CD1c-positive myeloid dendritic cell (primary cell): ENCODE measurements around the gene CD99L2.
A peak's percentile ranks its signal among the peaks of the same experiment; 100 is the strongest.
"Not testable (repeated sequence)": the region's sequence is repeated elsewhere in the genome, so short reads cannot be mapped to it uniquely, and the experiment has no call there.

ENCODE experiments used
- DNase-seq: peaks from one replicate; pipeline ENCODE4 v3.0.0-alpha.2; 2016; ENCODE audit errors: extremely low spot score

CD99L2 gene

GRCh38 chrX:150896632-150897031, 1.8 kb downstream of the CD99L2 start:
- DNase-seq: no peak

- DNase-seq: no peak
These were observed 4.5 kb downstream of the CD99L2 start for GRCh38 chrX:150893936-150894335.

DNA sequence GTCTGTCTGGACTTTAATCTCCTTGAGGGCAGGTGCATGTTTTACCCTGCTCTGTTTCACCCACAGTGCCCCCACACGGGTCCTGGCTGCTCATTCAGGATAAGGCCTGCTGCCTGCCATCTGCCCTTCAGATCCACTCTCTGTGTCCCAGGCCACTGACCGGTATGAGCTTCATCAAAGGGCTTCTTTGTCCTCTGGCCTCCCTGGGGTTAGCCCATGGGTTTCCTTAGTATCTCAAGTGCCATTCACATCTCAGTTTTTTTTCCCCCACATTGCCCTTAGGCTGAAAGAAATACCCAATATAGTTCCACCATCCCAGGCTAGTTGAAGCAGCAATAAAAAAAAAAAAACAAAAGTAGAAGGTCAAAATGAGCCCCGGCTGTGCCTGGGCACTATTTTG, 9.3 kb downstream of the CD99L2 start:
- DNase-seq: no peak

DNA sequence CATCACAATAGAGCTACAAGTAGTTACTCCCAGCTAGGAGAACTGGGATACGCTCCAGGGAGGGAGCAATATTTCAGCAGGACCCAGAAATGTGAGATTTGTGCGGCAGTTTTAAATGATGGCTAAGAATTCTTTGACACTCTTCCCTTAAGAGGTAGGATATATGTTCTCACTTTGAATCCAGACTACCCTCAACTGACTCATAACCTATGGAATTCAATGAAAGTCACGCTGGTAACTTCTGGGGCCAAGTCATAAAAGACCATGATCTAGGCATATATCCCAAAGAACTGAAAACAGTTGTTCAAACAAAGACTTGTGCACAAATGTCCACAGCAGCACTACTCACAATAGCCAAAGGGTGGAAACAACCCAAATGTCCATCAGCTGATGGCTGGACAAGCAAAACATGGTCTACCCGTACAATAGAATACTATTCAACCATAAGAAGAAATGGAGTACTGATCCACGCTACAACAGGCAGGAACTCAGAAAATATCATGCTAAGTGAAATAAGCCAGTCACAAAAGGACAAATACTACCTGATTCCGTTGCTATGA, 10.5 kb downstream of the CD99L2 start:
- DNase-seq: no peak

DNA sequence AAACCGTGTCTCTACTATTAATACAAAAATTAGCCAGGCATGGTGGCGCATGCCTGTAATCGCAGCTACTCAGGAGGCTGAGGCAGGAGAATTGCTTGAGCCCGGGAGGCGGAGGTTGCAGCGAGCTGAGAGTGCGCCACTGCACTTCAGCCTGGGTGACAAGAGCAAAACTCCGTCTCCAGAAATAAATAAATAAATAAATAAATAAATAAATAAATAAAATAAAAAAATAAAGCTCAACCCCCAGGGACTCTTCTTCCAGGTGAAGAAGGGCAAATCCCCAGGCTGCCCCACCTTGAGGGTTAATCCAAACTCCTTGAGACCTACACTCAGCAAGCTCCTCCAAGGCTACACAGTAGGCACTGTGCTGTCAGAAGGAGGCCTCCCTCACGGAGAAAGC, 11.2 kb downstream of the CD99L2 start:
- DNase-seq: not testable (repeated sequence)

DNA sequence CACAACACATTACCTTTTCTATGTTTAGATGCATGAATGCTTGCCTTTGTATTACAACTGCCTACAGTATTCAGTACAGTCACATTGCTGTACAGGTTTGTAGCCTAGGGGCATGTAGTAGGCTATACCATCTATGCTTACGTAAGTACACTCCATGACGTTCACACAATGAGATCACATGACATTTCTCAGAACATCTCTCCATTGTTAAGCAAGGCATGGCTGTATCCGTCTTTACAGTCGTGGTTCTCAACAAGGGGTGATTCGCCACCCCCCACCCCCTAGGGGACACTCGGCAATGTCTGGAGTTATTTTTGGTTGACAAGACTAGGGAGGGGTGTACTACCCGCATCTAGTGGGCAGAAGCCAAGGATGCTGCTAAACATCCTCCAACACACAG, 12.1 kb downstream of the CD99L2 start:
- DNase-seq: no peak

- DNase-seq: no peak
These were observed 17.7 kb downstream of the CD99L2 start for GRCh38 chrX:150880808-150881165.

DNA sequence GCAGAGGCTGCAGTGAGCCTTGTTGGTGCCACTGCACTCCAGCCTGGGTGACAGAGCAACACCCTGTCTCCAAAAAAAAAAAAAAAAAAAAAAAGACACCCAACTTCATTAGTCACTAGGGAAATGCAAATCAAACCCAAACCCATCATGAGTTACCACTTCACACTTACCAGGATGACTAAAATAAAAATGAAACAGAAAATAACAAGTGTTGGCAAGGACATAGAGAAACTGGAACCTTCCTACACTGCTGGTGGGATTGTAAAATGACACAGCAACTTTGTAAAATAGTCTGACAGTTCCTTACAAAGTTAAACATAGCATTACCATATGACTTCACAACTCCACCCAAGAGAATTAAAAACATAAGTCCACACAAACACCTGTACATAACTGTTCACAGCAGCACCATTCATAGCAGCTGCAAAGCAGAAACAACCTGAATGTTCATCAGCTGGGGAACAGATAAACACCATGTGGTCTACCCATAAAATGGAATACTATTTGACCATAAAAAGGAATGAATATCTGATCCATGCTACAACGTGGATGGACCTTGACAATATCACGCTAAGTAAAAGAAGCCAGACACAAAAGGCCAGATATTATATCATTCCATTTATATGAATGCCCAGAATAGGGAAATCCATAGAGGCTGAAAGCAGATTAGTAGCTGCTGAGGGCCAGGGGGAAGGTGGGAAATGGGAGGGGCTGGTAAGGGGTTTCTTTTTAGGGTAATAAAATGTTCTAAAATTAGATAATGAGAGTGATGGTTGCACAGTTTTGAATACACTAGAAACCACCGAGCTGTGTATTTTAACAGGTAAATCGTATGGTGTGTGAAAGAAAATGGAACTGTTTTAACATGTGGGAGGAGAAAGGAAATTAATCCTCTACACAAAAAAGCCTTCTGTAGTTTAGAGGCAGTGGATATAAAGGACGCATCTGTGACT, 18.3 kb downstream of the CD99L2 start:
- peak; percentile 4 for DNase-seq

- DNase-seq: not testable (repeated sequence)
These were observed 22.8 kb downstream of the CD99L2 start for GRCh38 chrX:150875621-150876020.

DNA sequence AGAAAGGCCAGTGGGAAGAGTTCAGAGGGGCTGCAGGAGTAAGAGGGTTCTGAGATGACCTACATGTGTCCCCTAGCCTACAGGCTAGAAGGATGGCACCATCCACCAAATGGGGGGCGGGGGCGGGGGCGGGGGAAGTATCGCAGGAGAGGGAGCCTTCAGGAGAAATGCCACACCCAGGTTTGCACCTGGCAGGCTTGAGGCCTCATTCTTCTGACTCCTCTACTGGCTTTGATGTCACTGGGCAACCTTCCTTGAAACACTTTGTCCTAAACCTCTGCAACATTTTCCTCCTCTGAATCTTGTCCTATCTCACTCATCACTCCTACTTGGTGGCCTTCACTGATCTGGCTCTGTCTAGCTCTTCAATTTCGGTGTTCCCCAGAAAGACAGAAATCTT, 24.0 kb downstream of the CD99L2 start:
- no peak for DNase-seq

DNA sequence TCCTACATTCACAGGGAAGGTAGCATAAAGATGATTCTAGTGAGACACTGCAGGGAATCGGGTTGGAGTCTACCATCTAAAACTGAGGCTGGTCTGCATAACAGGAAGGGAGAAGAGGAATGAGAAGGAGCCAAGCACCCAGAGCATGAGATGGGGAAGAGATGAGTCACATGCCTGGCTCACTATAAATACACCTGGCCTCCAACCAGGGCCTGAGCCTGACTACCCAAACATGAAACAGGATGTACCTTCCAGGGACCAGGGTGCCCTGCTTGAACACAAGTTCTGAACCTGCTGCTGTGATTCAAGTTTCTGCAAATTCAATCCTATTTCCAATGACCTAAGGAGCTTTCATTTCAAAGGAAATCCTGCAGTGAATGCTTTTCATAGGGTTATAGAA, 24.9 kb downstream of the CD99L2 start:
- no peak for DNase-seq

GRCh38 chrX:150872773-150873336, 25.6 kb downstream of the CD99L2 start:
- DNase-seq: no peak

- DNase-seq: no peak
These were observed 27.1 kb downstream of the CD99L2 start for GRCh38 chrX:150871341-150871811.

DNA sequence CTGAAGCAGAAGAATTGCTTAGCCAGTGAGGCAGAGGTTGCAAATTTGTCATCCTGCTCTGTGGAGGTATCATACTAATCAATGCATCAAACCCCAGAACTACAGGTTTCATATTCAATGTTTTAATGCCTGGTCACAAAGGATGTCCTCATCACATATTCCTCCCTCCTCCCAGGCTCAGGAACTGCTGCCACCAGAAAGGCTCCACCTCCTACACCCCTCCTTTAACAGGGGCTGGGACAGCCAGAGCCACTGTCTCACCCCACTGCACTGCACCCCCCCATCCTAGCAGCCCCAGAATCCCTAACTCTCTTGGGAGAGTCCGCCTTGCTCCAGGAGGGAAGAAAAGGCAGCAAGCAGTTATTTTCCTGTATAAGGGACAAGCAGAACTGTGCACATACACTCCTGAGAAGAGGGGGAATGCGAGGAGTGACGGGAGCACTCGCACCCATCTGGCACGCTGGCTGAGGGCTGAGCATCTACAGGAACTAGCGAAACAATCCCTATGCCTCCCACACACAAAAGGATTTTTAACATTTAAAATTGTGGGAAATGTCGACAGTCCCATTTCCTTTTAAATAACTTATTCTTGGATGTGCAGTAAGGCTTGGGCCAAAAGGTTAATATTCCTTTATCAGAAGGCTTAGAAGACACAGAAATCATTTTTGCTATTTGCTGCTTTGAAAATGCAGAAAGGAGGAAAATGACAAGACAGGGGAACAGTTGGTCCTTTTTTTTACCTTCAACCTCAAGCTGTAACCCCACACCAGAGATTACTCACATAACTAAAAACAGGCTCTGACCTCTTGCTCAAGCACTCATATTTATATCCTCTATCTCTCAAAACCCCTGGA, 27.8 kb downstream of the CD99L2 start:
- DNase-seq: no peak

- DNase-seq: no peak
These were observed 28.4 kb downstream of the CD99L2 start for GRCh38 chrX:150870029-150870428.

DNA sequence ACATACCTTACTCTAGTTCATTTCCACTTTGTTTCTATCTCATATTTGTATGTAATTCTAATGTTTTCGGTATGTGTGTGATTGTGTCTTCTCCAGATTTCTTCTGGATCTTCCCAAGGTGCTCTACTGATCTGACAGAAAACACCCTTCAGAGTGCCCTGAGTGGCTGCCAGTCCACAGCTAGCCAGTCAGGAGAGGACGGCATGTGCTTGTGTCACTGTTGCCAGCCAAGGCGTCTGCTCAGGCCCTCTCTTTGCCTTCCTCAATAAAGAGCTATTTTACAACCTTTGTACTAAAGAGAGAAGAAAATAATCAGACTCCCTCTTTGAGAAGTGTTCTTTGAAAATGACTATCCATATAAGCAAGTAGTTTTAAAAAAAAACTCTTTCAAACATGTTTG, 29.0 kb downstream of the CD99L2 start:
- DNase-seq: no peak

- DNase-seq: no peak
These were observed 29.8 kb downstream of the CD99L2 start for GRCh38 chrX:150868625-150869024.

DNA sequence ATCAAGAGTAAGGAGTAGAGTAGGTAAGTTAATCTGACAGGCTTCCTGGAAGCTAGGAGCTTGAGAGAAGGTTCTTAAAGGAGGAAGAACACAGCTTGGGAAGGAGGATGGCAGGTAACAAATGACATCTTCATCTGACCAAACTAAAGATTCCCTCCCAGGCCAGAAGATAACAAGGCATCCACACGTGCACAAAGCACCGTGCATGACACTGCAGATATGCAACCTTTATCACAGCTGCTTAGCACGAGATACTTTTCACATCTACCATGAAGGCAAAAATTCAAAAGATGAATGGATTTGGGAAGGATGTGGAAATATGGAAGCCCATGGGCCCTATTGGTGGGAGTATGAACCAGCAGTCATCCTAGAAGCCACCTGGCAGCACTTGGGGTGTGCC, 34.3 kb downstream of the CD99L2 start:
- DNase-seq: no peak

DNA sequence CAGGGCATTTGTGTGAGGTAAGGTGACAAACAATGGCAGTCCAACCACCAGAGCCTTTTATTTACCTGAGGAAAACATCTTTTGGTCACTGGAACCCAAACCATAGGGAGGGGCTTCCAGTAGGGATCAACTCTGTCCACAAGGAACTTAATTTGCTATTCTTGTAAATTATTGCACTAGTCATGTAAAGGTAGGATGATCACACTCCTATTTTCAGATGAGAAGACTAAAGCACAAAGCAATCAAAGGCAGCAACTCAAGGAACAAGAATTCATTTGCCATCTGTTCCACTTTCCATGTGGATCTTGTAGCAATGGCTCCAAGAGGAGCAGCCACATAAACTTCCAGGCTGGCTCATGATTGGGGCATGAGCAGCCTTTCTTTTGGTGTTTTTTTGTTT, 35.3 kb downstream of the CD99L2 start:
- no peak for DNase-seq

DNA sequence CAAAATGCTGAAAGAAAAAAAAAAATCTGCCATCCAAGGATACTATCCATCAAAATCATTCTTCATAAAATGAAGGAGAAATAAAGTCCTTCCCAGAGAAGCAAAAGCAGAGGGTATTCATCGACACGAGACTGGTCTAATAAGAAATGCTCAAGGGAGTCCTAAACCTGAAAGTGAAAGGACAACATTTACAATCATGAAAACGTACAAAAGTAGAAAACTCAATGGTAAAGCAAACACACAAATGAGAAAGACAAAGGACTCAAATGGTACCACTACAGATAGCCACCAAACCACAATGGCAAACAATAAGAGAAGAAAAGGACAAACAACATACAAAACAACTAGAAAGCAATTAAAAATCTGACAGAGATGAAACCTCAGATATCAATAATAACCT, 41.0 kb downstream of the CD99L2 start:
- no peak for DNase-seq

DNA sequence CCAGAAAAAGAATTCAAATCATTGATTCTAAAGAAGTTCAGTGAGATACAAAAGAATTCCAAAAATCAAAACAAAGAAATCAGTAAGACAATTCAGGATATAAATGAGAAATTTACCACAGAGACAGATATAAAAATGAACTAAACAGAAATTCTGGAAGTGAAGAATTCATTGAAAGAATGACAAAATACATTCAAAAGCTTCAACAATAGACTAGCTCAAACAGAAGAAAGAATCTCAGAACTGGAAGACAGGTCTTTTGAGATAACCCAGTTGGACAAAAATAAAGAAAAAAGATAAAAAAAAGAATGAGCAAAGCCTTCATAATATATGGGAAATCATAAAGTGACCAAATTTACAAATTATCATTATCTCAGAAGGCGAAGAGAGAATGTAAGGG, 41.7 kb downstream of the CD99L2 start:
- DNase-seq: no peak

- DNase-seq: no peak
These were observed 42.4 kb downstream of the CD99L2 start for GRCh38 chrX:150856101-150856500.
